Stimulated activated naive CD8-positive, alpha-beta T cell treated with anti-CD3 and anti-CD28 coated beads, Interleukin-15, Interleukin-2, amounts not matched to agents 100 U/mL and 50 U/mL, for 24 hours (primary cell): Measurements from ENCODE around the gene FAM171A2.
A peak's percentile ranks its signal among the peaks of the same experiment; 100 is the strongest.
"Not testable (repeated sequence)": the region's sequence is repeated elsewhere in the genome, so short reads cannot be mapped to it uniquely, and the experiment has no call there.

ENCODE experiments used
- ATAC-seq: fragments of 150-1000 bp; cut with Tn5 transposase; one replicate; pipeline ENCODE4 v1.10.0; 2021
- DNase-seq: peaks from one replicate; pipeline ENCODE4 v3.0.0; 2021

FAM171A2 gene

DNA sequence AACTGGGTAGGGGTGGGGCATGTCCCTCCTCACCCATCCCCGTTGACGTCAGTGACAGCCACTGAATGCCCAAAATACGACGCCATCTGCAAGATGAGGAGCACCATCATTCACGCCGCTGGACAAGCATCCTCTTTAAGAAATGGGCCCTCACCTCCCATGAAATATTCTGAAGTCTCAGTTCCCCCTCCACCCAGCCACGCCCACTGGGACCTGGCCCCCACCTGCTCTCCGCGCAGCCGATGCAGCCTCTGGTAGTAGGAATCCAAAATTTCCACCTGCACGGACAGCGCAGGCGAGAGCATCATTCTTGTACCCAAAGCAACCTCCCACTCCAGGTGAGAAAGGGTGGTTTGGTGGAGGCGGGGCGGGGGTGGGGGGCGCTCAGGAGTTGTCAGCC is 20.2 kb upstream of the FAM171A2 start:
- DNase-seq (no peak), ATAC-seq (no peak)

DNA sequence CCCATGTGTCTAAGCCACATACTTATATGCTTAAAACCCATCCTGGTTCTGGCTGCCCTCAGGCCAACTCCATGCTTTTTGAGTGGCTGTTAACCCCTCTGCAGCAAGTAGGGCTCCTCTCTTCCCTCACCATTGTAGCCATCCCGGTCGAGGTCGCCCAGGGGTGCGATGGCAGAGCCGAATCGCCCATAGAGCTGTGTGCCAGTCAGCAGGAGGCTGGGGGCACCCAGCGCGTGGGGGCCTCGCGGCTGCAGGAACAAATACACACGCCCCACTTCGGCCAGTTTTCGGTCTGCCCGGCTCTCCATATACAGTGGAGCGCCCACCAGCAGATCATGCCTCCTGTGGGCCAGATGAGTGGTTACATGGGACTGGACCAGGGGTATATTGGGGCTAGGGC is 19.7 kb upstream of the FAM171A2 start:
- ATAC-seq (no peak), DNase-seq (no peak)

DNA sequence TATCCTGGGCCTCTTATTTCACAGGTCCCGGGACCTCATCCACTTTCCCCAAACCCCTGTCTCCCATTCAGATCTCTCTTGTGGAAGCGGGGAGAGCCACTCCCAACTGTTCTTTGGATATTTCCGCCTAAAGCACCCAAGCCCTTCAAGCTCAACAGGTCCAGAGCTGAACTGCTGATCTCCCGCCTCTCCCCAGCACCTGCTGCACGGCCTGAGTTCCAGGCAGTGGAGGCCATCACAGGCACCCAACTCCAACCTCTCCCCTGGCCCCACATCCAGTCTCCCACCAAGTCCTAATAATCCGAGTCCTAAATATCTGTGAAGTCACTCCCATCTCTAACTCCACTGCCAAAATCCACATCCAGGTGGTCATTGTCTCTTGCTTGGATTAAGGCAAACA is 19.3 kb upstream of the FAM171A2 start:
- no peak for DNase-seq
- no peak for ATAC-seq

DNA sequence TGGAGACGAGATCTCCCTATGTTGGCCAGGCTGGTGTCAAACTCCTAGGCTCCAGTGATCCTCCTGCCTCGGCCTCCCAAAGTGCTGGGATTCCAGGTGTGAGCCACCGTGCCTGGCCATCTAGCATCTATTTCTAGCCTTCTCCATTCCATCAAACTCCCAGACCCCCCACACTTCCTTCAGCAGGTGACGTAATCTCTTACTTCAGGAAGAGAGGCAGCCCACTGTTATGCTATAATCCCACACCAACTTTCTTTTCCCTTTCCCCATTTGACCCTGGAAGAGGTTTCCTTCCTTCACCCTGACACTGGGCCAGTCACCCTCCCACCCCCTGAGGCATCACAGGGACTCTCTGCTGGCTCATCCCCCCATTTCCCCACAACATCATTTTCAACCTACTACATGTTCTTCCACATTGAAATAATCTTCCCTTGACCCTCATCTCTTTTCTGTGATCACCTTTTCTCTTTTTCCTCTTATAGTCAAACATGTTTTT is 18.2 kb upstream of the FAM171A2 start:
- no peak for ATAC-seq

DNA sequence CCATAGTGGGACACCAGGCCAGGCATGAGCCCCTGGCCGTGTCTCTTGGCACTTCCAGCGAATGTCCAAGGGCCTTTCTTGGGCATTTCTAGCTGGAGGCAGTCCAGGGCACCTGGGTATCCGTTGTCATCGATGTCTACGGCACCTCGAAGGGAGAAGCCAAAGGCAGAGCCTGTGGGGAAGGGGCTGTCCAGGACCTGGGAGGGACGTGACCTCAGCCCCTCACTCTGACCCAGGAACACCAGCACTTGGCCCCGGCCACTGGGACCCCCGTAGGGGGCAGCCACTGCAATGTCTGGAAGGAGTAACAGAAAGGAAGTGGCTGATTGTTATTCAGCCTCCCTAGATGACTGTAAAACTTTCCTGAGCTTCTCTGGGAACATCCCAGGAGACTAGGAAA is 17.1 kb upstream of the FAM171A2 start:
- DNase-seq (no peak), ATAC-seq (no peak)

More for the DNA sequence above, 18.2 kb upstream of the FAM171A2 start:
- DNase-seq, result no peak

DNA sequence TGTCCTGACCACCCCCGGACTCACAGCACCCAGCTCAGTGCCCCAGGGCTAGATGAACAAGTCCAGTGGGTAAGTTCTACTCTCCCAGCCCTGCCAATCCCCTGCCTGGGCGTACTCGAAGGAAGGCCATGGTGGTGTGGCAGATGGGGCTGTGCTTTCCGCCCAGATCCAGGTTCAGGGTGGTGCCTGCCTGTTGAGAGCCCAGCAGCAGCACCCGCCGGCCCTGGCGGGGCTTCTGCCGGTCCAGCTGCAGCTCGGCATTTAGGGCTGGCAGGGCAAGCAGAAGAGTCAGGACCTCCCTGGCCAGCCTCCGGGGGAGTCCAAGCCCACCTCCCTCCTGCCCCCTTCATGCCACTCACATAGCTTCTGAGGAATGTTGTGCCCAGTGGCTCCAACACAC is 16.2 kb upstream of the FAM171A2 start:
- no peak for DNase-seq
- ATAC-seq, result no peak

DNA sequence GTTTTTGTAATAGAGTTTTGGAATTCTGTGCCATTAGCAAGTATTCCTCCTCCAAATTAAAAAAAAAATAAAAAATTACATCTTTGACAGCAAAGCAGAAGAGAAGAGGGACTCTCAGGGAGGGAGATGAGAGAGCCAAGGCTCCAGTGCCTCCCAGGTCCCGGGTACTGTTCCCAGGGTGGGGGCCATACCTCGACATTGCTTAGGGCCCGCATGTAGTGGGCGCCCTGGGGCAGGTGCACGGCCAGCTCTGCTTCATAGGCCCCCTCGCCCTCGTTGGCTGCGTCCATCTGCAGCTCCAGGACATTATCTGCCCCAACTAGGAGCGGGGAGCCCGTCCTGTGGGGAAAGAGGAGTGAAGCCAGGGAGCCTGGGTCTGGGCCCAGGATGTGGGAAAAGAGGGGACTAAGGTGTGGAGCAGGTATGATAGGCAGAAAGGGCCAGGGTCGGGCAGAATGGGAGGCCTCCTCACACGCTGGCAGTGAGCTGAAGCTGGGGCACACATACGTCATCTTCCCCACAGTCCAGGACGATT is 14.6 kb upstream of the FAM171A2 start:
- no peak for DNase-seq

DNA sequence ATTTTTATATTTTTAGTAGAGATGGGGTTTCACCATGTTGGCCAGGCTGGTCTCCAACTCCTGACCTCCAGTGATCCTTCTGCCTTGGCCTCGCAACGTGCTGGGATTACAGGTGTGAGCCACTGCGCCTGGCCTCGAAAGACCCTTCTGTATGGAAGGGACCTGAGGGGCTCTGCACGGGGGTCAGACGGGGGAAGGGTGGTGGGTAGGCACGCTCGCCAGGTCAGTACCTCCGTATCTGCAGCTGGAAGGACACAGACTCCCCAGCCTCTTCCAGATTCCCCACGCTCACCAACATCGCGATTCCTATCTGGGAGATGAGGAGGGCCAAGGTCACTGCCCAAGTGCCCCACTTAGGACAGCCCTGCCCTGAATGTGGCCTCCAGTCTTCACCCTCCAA is 13.1 kb upstream of the FAM171A2 start:
- ATAC-seq (no peak), DNase-seq (no peak)

More for the DNA sequence above, 14.6 kb upstream of the FAM171A2 start:
- ATAC-seq, result no peak

DNA sequence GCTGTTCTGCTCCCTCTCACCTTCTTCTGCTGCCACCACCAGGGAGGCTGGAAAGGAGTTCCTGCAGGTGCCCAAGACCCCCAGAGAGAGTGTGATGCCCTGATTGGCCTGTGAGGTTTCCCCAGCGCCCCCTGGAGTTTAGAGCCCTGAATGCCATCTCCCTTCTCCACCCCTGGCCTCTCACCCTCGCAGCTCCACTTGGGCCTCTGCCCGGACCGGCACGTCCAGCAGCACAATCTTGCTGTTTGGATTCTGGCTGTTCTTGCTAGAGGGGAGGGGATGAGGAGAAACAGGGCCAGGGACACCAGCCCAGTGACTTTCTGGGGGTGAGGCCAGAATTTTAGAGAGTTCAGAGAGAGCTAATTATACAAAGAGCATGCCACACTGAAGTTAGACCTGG is 12.5 kb upstream of the FAM171A2 start:
- DNase-seq (peak; percentile 52), ATAC-seq (no peak)

DNA sequence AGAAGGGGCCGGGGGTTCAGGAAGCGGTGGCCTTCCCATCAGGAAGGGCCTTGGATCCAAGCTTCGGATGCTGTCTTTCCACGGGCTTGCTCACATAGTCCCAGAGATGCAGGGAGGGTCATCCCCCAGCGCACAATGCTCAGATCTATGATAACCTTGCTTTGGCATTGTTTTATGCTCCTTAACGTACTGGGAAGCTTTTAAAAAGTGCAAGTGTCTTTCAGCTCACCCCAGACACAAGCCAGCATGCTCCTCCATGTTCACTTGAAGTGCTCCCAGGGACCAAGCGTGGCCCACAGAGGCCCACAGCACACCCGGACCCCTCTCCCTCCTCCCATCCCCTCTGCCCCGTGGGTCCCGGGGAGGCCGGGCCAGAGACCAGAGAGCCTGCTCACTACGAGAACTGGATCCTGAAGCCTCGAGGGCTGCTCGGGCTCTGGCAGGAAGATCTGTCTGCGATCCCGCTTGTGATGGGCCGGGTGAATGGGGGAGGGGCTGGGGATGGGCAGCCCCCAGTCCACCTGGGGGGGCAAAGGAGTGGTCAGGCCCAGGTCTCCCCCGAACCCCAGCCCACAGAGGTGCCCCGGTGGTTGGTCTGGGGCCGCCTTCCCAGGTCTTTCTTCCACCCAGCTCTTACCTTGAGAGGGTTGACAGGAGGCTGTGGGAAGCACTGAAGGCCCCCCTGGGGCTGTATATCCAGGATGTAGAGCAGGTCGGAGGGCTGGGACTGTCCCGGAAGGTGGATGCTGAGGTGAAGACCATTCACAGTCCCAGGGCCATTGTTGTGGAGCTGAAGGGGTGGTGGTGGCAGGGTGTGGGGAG is 11.8 kb upstream of the FAM171A2 start:
- DNase-seq, result no peak
- no peak for ATAC-seq

DNA sequence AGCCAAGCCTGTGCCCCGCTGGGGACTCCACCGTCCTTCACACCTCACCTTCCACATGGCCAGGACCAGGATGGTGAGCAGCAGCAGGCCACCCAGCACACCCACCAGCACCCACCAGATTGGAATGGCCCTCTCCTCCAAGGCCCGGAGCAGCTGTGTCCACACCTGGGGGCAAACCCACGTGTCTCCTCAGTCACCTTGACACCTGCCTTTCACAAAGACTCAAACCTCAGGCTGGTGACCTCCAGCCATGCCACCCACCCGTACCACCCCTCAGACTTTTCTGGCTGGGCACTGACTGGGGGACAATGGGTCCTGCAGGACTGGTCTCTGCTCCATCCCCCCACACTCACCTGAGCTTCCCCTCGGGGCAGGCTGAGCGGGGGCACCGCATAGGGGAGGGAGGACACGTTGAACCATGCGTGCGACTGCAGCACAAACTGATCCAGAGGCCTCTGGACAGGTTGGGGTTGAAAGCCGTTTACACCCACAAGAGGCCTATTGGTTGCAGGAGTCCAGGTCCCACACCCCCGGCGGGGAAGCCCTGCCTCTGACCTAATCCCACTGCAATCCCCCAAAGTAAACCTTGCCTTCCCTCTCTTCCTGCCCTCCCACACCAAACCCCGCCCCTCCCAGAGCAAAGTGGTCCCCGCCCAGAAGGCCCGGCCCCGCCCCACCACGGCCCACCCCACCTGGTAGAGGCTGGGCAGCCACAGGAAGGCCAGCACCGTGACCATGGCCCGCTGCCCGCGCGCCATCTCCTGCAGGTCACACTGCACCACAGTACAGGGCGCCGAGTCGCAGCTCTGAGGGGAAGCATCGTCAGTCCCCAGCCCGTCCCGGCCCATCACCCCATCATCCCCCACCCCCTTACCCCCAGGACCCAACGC is 10.9 kb upstream of the FAM171A2 start:
- ATAC-seq, result no peak
- peak; percentile 15 for DNase-seq

DNA sequence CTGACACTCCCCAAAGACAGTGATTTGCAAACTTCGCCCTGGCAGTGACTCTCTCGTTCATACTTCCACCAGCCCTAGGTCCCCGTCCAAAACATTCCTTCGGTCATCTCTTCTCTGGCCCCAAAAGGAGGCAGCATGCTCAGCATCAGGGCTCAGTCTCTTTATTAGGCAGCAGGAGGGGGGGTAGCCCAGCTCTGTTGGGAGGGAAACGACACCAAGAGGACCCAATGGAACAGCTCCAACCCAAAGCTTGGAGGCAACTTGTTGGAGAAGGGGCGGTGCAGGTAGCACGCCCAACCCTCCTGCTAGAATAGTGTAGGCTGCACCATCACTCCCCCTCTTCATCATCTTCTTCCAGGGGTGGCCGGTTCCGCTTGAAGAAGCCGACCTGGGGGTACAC is 8.4 kb upstream of the FAM171A2 start:
- DNase-seq (no peak), ATAC-seq (no peak)

DNA sequence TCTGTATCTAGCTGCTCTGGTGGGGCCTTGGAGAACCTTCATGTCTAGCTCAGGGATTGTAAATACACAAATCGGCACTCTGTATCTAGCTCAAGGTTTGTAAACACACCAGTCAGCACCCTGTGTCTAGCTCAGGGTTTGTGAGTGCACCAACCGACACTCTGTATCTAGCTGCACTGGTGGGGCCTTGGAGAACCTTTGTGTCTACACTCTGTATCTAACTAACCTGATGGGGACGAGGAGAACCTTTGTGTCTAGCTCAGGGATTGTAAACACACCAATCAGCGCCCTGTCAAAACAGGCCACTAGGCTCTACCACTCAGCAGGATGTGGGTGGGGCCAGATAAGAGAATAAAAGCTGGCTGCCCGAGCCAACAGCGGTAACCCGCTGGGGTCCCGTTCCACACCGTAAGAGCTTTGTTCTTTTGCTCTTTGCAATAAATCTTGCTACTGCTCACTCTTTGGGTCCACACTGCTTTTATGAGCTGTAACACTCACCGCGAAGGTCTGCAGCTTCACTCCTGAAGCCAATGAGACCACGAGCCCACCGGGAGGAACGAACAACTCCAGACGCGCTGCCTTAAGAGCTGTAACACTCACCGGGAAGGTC is 5.9 kb upstream of the FAM171A2 start:
- not testable (repeated sequence) for ATAC-seq, DNase-seq

DNA sequence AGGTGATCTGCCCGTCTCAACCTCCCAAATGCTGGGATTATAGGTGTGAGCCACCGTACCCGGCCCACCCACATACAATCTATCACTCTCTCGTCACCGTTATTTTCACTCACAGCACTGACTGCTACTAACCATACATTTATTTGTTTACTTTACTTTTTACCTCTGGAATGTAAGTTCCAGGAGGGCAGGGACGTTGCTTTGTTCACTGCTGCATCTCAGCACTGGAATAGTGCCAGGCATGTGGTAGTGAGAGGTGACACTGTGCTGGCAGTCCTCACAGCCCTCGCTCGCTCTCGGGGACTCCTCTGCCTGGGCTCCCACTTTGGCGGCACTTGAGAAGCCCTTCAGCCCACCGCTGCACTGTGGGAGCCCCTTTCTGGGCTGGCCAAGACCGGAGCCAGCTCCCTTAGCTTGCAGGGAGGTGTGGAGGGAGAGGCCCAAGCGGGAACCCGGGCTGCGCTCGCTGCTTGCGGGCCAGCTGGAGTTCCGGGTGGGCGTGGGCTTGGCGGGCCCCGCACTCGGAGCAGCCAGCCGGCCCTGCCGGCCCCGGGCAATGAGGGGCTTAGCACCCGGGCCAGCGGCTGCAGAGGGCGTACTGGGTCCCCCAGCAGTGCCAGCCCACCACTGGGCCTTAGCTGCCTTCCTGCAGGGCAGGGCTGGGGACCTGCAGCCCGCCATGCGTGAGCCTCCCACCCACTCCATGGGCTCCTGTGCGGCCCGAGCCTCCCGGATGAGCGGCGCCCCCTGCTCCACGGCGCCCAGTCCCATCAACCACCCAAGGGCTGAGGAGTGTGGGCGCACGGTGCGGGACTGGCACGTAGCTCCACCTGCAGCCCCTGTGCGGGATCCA is 5.0 kb upstream of the FAM171A2 start:
- DNase-seq, ATAC-seq: not testable (repeated sequence)

DNA sequence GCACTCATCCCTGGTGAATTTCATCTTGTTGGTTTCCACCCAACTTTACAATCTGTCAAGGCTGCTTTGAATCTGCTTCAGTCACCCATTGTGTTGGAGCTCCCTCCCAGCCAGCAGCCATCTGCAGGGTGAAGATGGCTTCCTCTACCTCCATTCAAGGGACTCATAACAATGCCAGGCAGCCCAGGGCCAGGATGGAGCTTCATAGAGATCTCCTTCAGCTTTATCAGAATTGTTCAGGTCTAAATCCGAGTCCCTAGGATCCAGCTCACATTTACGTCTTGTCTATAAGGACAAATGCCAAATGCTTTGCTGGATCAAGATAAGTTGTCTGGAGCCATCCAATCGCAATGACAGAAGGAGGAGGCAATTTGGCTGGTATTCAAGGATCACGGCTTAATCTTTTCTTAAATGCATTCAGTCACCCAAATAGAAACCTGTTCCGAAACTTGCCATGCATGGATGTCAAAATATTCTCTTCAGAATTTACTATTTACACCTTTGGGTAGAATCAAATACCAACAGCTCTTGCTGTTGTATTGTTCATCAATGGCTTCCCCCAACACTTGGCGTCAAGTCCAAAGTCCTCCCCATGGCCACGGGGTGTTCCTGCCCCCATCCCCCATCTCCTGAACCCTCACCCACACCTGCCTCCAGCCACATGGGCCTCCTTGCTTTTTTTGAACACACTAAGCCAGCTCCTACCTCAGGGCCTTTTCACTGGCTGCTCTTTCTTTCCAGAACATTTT is 3.8 kb upstream of the FAM171A2 start:
- ATAC-seq (no peak), DNase-seq (no peak)

DNA sequence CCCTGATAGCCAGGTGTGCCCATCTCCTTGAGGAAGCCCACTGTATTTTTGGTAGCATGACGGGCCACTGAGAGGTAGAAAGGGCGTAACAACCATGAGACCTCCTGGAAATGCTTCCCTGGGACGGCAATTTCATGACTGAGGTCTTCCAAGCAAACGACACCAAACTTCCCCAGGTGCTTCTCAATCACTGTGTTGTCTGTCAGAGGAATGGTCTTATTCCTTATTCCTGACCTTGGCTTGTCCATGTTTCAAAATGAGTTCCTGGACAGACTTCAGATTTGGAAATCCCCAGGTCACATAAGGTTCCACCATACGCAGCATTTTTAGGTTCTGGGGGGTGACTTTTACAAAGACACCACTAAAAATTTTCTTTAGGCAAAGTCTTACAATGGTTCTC is 1.4 kb upstream of the FAM171A2 start:
- DNase-seq, ATAC-seq: not testable (repeated sequence)

DNA sequence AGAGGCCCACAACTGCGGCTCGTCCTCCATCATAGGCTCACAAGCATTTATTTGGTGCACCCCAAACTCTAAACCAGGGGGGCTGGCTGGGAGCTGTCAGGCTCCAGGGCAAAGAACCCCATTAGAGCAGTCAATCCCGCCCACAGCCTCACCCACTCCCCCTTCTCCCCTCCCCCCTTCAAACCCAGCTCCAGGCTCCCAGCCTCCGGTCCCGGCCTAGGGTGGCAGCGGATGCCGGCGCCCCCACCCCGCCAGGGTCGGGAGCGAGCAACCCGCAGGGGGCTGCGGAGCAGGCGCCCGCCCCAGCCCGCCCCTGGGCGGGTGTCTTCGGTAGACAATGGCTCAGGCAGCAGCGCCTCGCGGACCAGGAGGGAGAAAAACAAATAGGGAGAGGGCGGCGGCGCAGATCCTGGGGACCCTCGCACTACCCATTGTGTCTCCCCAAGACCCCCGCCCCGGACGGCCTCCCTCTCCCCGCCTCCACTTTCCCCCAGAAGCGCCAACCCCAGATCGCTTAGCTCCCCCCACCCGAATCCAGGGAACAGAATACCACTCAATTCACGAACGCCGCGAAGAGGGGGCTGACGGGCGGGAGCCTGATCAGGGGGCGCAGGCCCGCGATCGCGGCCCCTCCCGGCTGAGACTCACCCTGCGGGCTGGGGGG is 572 bp downstream of the FAM171A2 start:
- DNase-seq (no peak), ATAC-seq (no peak)

DNA sequence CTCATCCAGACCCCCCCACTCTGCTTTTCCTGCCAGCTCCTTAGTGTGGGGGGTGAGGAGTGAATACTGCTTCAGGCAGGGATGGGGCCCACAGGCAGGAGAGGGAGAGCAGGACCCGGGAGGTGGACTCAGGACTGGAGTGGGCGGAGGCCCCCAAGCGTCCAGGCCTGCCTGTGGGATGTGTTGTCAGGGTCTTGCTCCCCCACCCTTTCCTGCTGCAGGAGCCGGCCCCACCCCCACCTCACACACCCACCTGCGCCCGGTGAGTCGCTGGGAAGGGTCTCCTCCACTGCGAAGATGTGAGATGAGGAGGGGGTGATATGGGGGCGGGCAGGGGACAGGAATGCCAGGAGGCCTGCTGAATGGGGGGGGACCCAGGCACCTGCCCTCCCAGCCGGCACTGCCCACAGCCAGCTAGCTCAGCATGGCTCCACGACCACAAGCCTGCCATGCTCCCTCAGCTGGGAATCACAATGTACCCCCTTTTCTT is 1.1 kb downstream of the FAM171A2 start:
- DNase-seq (no peak), ATAC-seq (no peak)

DNA sequence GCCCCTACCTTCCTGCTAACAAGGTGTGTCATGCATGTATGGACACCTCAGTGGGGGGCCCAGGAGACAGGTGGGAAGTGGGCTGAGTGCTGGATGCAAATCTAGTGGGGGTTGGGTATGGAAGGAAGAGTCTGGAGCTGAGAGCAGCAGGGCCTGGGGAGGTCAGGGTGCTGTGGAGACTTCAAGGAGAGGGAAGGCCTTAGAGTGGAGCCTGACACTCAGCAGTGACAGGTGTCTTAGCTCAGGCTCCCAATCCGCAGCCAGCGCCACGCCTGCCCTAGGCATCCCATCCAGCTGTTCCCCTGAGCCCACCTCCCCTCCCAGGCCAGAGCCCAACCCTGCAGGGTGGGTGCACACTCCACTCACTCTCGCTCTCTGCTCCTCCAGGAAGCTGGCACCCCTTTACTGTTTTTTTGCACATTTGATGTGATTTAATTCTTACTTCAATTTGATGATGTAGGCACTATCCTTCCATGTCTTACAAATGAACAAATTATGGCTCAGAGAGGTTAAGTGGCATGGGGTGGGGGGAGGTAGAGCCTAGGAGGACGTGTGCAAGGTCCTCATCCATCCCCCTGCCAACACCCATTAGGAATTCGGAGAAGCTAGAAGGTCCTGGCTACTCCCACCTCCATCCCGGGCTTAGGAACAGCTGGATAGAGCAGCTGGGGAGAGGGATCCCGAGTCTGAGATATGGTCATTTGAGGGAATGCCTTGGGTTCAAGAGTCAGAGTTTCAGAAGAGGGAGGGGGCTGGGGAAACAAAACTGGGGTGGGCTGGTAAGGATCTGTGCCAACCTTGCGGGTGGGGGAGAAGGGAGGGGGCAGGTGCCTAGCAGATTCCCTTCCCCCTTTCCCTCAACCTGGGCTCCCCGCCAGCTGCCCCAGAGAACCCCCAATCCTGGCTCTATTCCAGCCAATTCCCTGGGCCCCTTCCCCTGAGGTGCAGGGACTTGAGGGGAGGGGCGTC is 2.1 kb downstream of the FAM171A2 start:
- DNase-seq, result no peak
- ATAC-seq, result no peak
